ENCODE data around the gene ZNF212.

ZNF212 gene

DNA sequence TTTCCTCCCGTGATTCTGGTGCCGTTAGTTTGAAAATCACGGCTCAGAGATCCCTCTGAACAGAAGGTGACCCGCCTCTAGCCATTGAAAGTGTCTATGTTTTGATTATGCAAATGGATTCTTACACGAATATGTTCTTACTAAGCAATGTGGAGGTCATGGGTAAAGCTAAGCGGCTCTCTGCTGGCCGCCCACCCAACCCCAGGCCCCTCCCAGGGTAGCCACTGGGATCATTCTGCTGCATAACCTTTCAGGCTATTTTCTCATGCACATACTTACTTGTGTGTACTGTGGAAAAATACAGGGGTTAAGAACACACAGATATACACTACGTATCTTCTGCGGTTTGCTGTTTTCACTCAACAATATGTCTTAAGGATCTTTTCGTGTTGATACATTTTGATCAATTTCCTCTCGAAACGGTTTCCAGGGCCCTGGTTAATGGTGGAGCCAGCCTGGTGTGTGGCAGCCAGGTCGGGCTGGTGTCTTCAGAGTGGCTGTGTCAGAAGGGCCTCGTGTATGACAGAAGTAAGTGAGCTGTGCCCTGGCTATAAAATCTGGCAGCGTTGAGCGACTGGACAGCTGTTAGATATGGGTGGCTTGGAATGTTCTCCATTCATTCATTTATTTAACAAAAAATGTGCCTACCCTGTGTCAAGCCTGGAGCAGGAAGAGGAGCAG, 52.5 kb downstream of the ZNF212 start:
- DNase-seq = no peak
- in situ Hi-C loops (cut with HindIII; ENCODE audit: low pct_ligation_motif_present, low sequenced_read_pairs) = no loop called here
- Histone ChIP-seq H3K4me3 (ENCODE audit: low read depth, low read length) (no peak overlapping the region), H3K27ac (no peak overlapping the region), H3K27me3 (replicated peaks) (no peaks in the 10 kb centered on the region), H3K36me3 (replicated peaks) (no peaks in the 10 kb centered on the region)
- TF ChIP-seq CTCF (IDR thresholded peaks at IDR 0.05; ENCODE audit: low read depth, low read length, missing control alignments) = no peak

DNA sequence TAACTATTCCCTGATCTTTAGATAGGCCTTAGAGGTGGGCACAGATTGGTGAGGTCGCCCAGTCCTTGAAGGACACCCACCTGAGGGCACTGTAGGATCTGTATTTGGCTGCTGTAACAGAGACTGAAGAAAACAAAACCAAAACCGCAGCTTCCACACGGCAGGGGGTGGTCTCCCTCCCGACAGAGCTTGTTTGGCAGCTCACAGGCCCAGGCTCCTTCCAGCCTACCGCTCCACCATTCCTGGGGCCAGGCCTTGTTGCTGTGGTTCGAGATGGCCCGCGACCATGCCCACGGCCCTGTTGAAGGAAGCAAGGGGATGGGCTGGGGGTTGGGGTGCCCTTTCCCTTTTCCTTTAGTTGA, 53.0 kb downstream of the ZNF212 start:
- peak; percentile 24 for DNase-seq
- H3K36me3 ChIP-seq (replicated peaks) = no peaks in the 10 kb centered on the region
- H3K27me3 ChIP-seq (replicated peaks) = no peaks in the 10 kb centered on the region
- no peak overlapping the region for H3K27ac ChIP-seq
- in situ Hi-C loops (cut with HindIII; ENCODE audit: low pct_ligation_motif_present, low sequenced_read_pairs) = no loop called here
- TF ChIP-seq CTCF (IDR thresholded peaks at IDR 0.05; ENCODE audit: low read depth, low read length, missing control alignments) = peak; percentile 5
- no peak overlapping the region for H3K4me3 ChIP-seq (ENCODE audit: low read depth, low read length)

GRCh38 chr7:149293338-149293737, 53.9 kb downstream of the ZNF212 start:
- Histone ChIP-seq H3K27ac (no peak overlapping the region), H3K27me3 (replicated peaks) (no peaks in the 10 kb centered on the region), H3K36me3 (replicated peaks) (no peaks in the 10 kb centered on the region), H3K4me3 (ENCODE audit: low read depth, low read length) (no peak overlapping the region)
- DNase-seq = no peak
- no peak for TF ChIP-seq CTCF (IDR thresholded peaks at IDR 0.05; ENCODE audit: low read depth, low read length, missing control alignments)
- in situ Hi-C loops (cut with HindIII; ENCODE audit: low pct_ligation_motif_present, low sequenced_read_pairs) = no loop called here

GRCh38 chr7:149293946-149294633, 54.6 kb downstream of the ZNF212 start:
- Histone ChIP-seq H3K27ac (no peak overlapping the region), H3K36me3 (replicated peaks) (no peaks in the 10 kb centered on the region), H3K27me3 (replicated peaks) (no peaks in the 10 kb centered on the region), H3K4me3 (ENCODE audit: low read depth, low read length) (no peak overlapping the region)
- no peak for TF ChIP-seq CTCF (IDR thresholded peaks at IDR 0.05; ENCODE audit: low read depth, low read length, missing control alignments)
- no peak for DNase-seq
- in situ Hi-C loops (cut with HindIII; ENCODE audit: low pct_ligation_motif_present, low sequenced_read_pairs) = no loop called here

GRCh38 chr7:149294634-149295480, 55.4 kb downstream of the ZNF212 start:
- DNase-seq = no peak
- in situ Hi-C loops (cut with HindIII; ENCODE audit: low pct_ligation_motif_present, low sequenced_read_pairs) = no loop called here
- no peak for TF ChIP-seq CTCF (IDR thresholded peaks at IDR 0.05; ENCODE audit: low read depth, low read length, missing control alignments)
- Histone ChIP-seq H3K4me3 (ENCODE audit: low read depth, low read length) (no peak overlapping the region), H3K36me3 (replicated peaks) (no peaks in the 10 kb centered on the region), H3K27ac (no peak overlapping the region), H3K27me3 (replicated peaks) (no peaks in the 10 kb centered on the region)

All from brain microvascular endothelial cell (primary cell).